Right renal cortex interstitium (tissue), 3 donors: ENCODE data around the gene SH3YL1. TPM values are rescaled to one million over a fixed set of nuclear protein-coding genes. Genes with fewer than 3 reads are reported as not detected.

Source experiments
- DNase-seq, 3 donors: peaks; one replicate each; pipeline ENCODE4 v3.0.0-alpha.2; 2013; ENCODE audit warnings: low read depth in 3 of 3, low spot score in 2 of 3
- polyA plus RNA-seq, 3 donors: library from polyadenylated mRNA; unstranded; fragments of 120-200 nt; gene quantifications; one replicate each; pipeline ENCODE4 v1.2.1, GENCODE V29; 2013; ENCODE audit not compliant: insufficient read length in 3 of 3

Gene SH3YL1, protein sequence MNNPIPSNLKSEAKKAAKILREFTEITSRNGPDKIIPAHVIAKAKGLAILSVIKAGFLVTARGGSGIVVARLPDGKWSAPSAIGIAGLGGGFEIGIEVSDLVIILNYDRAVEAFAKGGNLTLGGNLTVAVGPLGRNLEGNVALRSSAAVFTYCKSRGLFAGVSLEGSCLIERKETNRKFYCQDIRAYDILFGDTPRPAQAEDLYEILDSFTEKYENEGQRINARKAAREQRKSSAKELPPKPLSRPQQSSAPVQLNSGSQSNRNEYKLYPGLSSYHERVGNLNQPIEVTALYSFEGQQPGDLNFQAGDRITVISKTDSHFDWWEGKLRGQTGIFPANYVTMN
- polyA plus RNA-seq, result 10 to 100 TPM; 74.1 to 89.9 (median 87.0) TPM

DNA sequence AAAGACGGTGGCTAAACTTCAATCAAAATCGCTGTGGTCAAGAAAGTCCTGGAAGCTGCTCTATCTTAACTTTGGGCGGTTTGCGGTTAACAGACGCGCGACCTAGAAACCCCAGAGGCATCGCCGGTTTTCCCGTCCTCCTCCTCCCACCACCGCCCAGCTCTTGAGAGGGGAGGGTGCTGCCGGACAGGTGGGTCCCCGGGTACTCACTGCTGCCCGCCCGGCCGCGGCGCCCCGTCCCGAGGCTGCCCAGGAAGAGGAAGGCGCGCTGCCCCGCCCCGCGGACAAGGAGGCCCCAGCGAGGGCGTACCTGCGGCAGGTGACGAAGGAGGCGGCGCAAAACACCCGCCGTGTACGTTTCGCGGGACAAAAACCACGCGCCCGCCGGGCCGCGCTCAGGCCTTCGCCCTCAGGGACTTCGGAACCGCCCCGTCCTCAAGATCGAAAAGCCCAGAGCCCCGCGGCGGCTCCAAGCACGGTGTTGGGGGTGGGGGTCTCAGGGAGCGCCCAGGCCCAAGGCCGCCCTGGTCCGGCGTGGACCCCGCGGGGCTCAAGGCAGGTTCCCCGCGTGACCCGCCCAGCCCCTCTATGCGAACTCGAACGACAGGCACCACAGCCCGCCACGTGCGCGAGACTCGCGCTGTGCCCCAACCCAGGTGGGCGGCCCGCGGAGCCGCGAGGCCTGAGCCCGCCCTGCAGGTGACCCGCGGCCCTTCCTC is at the start of gene SH3YL1:
SH3YL1 (minus strand) TSS at position 259 of the 719 bp plus-strand sequence; CDS start at position 211, 48 bp downstream.
- no peak for DNase-seq

DNA sequence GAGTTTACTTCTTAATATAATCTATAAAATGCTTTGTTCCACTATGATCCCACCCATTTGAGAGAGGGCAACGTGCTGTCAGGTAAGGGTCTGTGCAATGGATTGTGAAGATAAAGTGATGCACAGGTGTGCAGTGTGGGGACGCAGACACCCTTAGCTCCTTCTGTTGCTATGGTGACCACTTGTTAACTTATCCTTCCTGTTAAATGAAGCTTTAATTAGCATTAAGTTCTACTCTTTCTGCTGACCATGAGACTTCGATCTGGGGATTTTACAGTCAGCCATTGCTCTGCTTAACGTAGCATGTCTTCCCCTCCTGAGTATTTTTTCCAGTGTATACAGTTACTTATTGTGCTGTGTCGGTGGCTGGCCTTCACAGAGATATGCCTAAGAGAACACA is 47.2 kb upstream of the SH3YL1 start:
- no peak for DNase-seq

DNA sequence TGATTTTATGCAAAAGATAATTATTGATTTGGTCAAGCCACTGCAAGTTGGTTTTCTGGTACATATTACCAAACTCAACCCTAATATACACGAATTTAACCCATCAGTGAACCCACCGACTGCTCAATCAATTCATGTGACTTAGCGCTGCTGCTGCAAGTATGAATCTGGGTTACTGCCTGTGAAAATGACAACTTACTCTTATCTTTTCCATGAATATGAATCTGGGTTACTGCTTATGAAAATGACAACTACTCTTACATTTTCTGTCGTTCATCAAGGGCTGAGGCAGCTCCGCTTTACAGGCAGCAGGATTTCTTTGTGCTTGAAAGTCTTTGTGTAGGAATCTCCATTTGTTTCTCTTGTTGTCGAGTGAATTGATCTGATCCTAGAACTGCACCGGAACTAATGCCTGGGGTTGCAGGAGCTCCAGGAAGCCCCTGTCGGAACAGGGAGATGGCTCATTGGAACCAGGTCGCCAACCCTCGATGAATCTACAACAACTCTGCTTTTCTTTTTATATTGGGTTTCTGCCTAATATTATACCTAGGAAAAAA is 46.2 kb upstream of the SH3YL1 start:
- DNase-seq, result no peak

DNA sequence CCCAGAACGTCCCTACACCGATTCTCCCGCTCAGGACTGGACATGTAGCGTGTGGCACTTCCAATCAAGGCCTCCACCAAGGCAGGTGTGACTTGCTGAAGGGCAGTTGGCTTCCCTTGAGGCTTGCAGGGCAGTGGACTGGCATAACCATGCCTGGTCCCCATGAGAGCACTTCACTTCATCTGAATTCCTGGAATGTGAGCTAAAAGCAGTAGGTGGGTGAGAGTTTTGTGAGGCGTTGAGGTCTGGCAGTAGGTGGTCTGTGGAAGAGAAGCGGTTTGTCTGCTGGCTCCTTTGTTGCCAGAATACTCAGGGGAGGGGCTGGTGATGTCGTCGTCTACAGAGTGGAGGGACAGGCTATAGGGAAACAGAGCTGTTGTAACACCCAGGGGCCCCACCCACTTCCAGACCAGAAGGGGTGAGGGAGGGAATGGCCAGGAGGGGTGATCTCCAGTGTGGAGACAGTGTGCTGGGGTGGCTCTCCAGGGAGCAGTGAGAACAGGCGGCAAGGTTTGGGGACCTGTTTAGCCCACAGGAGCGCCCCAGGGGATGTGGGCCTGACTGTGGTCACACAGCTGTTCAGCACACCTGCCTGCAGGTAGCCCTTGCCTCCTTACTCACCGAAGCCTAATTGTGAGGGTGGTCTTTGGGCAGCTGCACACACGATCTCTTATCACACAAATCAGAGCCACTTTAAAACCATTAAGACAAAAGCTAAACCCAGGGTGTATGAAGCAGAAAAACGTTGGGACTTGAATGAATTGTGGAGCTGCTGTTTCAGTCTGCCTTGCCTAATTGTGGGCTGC is 45.5 kb upstream of the SH3YL1 start:
- no peak for DNase-seq

DNA sequence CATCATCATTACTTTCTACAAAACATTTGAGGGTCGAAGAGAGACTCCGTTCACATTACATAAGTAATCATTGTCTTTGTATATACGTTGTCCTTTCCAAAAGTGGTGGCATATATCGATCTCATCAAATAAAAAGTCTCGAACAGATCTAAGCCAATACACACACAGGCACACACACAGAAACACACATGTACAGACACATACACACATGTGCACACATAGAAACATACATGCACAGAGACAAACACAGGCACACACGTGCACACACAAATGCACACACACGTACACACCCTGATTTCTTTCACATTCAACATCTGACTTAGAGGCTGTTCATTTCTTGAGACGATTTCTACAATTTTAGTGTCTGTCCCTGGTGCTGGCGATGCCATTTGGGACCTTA is 41.5 kb upstream of the SH3YL1 start:
- DNase-seq, result no peak

DNA sequence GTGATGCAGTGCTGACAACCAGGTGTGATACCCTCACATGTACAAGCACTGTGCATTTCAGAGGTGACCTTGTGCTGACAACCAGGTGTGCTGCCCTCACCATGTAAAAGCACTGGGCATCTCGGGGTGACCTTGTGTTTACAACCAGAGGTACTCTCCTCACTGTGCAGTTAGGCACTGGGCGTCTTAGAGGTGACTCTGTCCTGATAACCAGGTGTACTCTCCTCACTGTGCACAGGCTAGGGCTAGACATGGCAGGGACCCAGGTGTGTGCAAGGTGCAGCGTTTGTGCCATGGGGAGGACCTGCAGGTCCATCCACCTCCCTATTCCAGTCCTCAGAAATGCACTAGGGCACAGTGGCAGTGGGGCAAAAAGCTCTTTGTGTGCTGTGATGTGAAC is 32.5 kb upstream of the SH3YL1 start:
- DNase-seq, result no peak

DNA sequence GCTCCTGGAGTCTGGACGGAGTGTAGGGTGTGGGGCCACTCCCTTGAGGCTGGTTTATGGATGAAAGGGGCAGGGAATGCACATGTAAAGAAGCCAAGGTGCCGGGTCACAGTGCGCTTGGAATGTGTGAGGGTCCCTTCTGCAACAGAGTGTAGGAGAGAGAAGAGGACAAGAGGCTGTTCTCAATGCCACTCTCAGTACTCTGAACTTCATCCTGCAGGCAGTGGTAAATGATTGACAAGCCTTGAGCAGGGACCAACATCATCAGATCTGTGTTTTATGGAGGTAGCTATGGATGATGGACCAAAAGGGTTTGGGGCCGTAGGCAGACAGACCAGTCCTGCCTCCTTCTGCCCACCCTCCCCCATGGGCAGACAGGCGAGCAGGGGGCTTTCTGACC is 31.3 kb upstream of the SH3YL1 start:
- DNase-seq, result no peak

DNA sequence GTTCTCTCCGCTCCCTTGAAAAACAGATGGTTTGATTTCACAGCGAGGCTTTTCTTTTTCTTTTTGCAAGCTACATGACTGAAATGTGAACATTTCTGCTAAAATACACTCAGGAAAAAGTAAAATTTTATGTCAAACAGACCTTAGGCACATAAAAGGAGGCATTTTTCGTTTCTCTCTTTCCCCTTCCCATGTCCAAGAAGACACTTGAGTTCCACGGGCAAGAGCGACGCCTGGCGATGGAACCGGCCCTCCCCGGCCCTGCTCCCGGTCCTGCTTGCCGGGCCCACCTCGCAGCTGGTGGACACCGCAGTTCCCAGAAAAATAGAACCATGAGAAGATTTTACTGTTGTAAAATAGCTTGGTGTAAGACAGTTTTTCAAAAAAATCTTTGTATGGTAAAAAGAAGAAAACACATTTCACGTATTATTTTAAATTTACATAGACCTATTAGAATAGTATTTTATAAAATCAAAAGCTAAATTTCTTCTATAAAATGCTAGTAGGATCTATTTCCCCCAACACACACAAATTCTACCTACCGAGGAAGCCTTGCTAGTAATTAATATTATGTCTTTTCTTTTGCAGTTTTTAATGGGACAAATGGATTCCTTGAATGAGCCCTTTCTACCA is 26.4 kb upstream of the SH3YL1 start:
- DNase-seq, result peak in 1 of 3 donors; percentile 70

DNA sequence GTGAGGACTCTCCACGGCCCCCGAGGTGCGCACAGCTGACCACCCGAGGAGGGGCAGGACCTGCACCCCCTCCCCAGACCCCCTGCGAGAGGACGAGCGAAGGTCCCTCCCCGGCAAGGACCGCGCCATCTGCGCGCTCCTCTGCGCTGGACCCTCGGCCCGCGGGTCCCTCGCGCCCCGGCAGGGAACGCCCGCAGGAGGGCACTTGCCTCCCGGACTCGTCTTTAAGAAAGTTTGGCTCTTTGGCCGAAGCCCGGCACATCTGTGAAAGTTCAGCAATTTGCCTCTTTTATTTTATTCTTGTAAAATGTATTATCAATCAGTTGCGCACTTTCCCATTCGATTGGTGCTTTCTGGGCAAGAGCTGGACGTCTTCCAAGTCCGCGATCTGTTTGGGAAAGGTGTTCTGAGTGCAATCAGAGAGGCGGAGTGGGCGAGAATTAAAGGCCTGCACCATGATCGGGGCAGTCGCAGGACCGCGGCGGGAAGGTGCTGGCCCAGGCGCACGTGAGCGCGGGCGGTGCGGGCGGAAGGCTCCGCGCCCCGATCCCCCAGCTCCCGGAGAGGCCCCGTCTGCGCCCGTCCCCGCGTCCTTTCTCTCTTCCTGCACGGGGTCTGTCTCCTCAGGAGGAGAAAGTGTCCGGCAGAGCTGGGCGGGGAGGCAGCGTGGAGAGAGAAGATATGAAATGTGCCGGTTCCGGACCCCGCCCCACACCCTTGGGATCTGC is 25.7 kb upstream of the SH3YL1 start:
- no peak for DNase-seq

DNA sequence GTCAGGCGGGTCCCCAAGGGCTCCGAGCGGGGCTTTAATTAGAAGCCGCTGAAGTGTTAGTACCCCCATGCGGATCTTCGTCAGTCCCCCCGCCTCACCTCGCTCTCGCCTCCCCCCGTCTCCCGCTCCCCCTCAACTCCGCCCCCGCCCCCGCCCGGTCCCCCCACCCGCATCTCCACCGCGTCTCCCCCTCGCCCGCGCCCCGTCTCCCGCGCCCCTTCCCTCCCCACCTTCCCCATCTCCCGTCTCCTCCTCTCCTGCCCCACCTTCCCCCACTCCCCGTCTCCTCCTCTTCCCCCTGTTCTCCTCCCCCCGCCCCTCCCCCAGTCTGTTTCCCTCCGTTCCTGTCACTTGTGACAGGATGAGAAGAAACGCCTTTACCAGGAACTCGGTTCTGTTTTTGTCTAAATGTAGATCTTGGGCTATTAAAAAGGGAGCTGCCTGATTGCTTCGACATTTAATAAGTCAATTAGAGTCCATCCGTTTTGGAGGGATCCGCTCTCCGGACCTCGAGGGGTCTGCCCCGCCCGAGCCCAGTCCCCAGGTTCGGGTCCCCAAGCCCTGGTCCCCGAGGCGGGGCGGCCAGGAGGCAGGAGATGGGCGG is 25.0 kb upstream of the SH3YL1 start:
- DNase-seq, result no peak

DNA sequence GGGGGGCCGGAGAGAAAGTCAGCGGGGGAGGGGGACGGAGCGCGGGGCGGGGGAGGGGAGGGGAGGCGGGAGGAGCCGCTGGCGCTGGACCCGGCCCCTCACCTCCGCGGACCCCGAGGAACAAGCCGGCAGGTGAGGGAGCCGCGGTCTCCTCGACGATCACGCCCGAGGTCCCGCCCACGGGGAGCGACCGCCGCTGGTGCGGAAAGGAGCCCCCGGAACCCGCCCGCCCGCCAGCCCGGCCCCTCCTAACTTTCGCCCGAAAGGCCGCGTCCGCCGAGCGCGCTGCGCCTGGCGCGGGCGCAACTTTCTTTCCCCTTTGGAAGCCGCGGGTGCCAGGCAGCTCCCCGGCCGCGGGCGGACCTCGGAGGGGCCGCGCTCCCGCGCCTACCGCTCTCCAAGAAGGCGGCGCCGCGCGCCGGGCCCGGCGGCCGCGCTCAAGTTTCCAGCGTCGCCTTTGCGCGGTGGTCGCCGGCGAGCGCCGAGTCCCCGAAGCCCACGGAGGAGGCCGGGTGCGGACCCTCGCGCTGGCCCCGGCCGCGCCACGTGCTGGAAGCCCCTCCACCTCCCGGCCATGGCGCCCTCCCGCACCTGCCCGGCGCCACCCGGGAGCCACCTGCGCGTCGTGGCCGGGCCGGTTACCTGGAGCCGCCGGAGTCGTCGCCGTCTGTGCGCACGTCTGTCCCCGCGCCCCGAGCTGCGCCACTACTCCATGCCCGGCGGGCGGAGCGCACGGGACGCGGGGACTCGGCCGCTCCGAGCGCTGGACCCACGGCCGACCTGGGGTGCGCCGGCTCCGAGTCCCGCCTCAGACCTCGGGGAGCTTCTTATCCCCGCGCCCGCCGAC is 24.3 kb upstream of the SH3YL1 start, which contains the start of gene ALKAL2:
ALKAL2 (minus strand) TSS at position 181 of the 847 bp plus-strand sequence. CDS start 256 bp downstream, outside the sequence.
- no peak for DNase-seq

DNA sequence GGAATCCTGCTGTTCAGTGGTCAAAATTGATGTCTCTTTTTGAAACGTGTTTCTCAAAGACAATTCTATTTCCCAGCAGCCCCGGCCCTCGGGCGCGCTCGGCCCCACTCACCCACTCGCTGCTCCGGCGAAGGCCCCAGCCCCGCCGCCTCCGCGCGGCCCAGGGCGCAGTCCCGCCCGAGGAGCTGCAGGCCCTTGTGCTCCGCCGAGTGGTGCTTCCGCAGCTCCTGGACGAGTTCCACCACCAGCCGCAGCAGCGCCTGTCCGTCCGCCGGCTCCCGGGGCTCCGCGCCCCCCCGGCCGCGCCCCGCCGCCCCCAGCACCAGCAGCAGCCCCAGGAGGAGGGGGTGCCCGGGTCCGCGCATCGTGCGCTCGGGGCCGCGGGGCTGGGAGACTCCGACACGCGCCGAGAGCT is 23.6 kb upstream of the SH3YL1 start:
- DNase-seq, result no peak

DNA sequence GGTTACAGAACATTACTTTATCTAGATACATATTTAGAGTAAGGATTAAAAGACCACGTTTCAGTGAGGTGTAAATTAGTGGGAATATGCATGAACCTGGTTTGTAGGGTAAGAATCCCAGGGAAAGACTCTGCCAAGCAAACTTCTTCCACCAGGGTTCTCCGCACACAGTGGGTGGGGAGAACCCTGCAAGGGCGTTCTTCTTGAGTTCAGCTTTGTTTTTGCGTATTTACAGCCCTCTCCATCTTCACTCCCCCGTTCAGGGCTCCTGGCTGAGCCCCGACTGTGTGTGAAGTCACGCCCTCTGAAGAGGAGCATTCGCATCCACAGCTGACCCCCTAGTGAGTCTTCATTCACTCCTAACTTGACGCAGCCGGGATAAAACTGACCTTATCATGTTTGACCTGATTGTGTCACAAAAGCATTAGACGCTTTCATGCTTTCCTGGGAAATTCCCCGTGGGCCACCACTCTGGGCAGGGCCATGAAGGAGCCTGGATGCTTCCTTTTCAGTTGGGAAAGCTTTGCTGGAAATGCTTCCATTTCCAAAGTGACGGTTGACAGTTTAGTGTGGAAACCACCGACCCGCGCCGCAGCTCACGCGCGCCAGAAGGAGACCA is 23.1 kb upstream of the SH3YL1 start:
- DNase-seq, result no peak

DNA sequence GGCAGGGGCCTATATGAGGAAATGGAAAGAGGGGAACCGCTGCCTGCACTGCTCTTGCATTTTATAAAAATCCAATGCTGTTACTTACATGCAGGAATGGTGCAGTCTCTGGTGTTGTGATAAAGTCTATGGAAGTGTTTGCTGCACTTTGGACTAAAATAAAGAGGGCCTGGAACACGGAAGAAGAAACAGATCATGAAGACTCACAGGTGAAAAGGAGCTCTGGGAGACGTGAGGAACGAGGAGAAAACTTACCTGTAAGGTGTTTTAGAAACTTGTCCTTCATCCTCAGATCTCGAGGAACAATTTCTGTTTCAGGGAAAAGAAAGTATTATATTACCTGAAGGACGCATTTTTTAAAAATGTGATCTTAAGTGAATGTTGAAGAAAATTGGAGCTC is 22.2 kb upstream of the SH3YL1 start:
- DNase-seq, result no peak

DNA sequence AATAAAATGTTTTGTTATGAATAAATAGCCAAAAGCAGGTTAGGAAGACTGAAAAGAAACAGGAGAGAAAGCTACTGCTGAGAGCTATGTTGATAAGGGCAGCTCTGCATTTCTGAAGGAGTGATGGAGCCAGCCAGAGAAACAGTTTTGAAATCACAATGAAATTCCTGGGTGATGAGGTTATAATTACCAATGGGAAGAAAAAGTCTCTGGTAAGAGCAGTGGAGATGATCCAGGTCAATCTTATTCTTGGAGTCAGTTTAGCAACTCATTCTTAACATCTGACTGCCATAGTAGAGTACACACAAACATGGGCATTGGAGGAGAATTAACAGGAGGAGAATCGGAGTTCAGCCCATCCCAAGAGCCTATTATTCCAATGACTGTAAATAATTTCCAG is 21.7 kb upstream of the SH3YL1 start:
- DNase-seq, result no peak

DNA sequence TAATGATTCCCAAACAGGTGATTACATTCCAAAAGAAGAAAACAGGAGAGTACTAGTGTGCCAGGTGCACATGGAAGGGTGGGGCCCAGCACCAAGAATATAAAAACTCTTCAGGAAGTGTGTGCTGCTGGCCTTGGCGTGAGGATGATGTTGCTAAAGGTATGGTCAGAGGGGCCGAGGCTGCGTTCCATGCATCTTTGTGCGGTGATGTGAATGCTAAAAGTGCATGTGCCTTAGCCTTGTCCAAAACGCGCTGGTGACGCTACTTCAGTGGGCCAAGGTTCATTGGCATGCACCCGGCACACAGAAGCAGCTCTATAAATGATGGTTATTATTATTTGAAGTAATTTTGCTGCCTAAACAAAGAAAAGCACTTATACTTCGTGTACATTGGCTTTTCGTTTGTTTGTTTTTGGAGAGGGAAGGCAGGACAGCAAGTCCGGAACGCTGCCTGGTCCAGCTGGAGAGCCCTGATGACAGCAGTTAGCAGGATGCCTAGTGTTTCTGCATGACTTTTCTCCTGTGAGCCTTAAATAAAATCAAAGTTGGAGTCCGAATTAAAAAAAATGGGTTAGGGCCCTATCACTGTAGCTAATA is 21.2 kb upstream of the SH3YL1 start:
- no peak for DNase-seq

DNA sequence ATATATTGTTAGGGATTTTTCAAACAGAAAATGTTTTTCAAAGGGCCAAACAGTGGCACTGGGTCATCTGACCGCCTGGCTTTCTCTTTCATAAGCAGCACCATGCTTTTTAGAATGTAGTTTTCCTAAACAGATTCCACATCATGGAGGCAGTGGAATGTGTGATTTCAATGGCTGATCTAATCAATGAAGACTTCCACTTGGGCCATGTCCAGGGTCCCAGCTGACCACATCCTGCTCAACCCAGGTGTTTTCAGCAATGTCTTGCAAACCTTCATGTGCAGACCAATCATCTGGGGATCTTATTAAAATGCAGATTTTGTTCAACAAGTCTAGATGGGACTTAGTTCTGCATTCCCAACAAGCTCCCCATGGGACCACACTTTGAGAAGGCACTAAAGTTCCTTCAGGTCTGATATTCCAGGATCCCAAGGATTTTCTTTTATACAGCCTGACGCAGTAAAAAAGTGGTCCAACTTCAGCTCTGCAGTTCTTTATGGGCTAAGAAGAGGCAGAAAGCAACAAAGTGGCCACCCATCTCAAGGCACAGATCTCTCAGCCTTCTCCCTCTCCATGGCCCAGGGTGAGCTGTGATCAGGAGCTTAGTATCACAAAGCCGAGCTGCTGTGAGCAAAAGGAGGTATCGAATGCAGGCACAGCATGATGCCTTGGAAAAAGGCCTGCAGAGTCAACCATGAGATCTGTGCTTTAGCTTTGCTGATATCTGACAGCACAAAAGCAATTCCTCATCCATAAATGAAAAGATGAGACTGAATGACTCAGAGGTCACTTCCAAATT is 20.4 kb upstream of the SH3YL1 start:
- DNase-seq, result no peak
